GM12878 (cell line): Measurements from ENCODE around the gene MKNK1. TPM values are rescaled to one million over a fixed set of nuclear protein-coding genes. Genes with fewer than 3 reads are reported as not detected.

Source experiments
- ATAC-seq: fragments of 200-7000 bp; cut with Tn5 transposase; 3 replicates; pipeline ENCODE4 v1.9.1; 2020; ENCODE audit warnings: mild to moderate bottlenecking, moderate library complexity
- BruUV-seq: library from RNA; stranded (reverse); fragments of 400-500 nt; replicated peaks from 2 replicates; lab custom pipeline; 2021; lab: Mats Ljungman, UMichigan
- CTCF ChIA-PET: fragments of 300-600 bp; sonication (Branson Sonifier 250); formaldehyde crosslinking; extraction: SDS; loops from one replicate; lab custom pipeline; 2021; ENCODE audit warnings: inconsistent platforms; lab: Yijun Ruan, JAX
- POLR2A ChIA-PET: fragments of 350-600 bp; formaldehyde crosslinking; extraction: SDS; loops from one replicate; lab custom pipeline; 2021; ENCODE audit warnings: inconsistent platforms; lab: Charles Lee
- RAD21 ChIA-PET: fragments of 300-600 bp; sonication (Branson Sonifier 250); formaldehyde crosslinking; loops from one replicate; lab custom pipeline; 2023; ENCODE audit warnings: antibody characterized with exemption; ENCODE audit not compliant: unreplicated experiment; lab: Charles Lee
- SMC1A ChIA-PET: fragments of 300-600 bp; sonication (Branson Sonifier 250); formaldehyde crosslinking; loops from one replicate; lab custom pipeline; 2023; ENCODE audit not compliant: unreplicated experiment, uncharacterized antibody; lab: Charles Lee
- DNase-seq: peaks from one replicate; pipeline ENCODE4 v3.0.0-alpha.2; 2011; ENCODE audit warnings: low read depth, low spot score
- FAIRE-seq: peaks from 3 replicates; lab custom pipeline; 2011; peaks lifted over from hg19 to GRCh38; lab: Jason Lieb, UNC
- H2AFZ ChIP-seq: 2 replicates; pipeline ENCODE4 v1.6.0; 2011; ENCODE audit warnings: low read depth, low read length, control low read depth; ENCODE audit not compliant: control insufficient read depth
- H3K27ac ChIP-seq: 2 replicates; pipeline ENCODE4 v1.5.1; 2011; ENCODE audit warnings: control low read depth; ENCODE audit not compliant: control insufficient read depth, insufficient read depth
- H3K27me3 ChIP-seq, 2 experiments: replicated peaks in 1 of 2; 2 replicates each; pipeline versions ENCODE4 v1.6.0 to v1.6.1; 2011; ENCODE audit warnings: low read length in 1 of 2; ENCODE audit not compliant: control insufficient read depth in 2 of 2, insufficient read depth in 2 of 2
- H3K36me3 ChIP-seq, 2 experiments: 2 replicates each; pipeline ENCODE4 v1.5.1; 2011; ENCODE audit warnings: low read length in 1 of 2; ENCODE audit not compliant: control insufficient read depth in 2 of 2, insufficient read depth in 2 of 2
- H3K4me1 ChIP-seq: 2 replicates; pipeline ENCODE4 v1.6.1; 2011; ENCODE audit warnings: mild to moderate bottlenecking, low read length, moderate library complexity, mixed read lengths; ENCODE audit not compliant: control insufficient read depth, insufficient read depth
- H3K4me2 ChIP-seq: 2 replicates; pipeline ENCODE4 v1.6.0; 2011; ENCODE audit warnings: control low read depth; ENCODE audit not compliant: control insufficient read depth, insufficient read depth
- H3K4me3 ChIP-seq: fragments of 200-600 bp; sonication (generic); 2 replicates; pipeline ENCODE4 v1.5.1; 2016
- H3K79me2 ChIP-seq: 2 replicates; pipeline ENCODE4 v1.6.0; 2011; ENCODE audit warnings: low read length; ENCODE audit not compliant: control insufficient read depth, insufficient read depth
- H3K9ac ChIP-seq: 2 replicates; pipeline ENCODE4 v1.8.0; 2011; ENCODE audit warnings: low read length, control low read depth, mixed read lengths; ENCODE audit not compliant: control insufficient read depth, insufficient read depth
- H3K9me3 ChIP-seq: replicated peaks from 3 replicates; pipeline ENCODE4 v1.5.1; 2011; ENCODE audit warnings: mild to moderate bottlenecking, low read length; ENCODE audit not compliant: control insufficient read depth, insufficient read depth
- H4K20me1 ChIP-seq: 2 replicates; pipeline ENCODE4 v1.6.0; 2011; ENCODE audit not compliant: control insufficient read depth, insufficient read depth
- KDM1A ChIP-seq: fragments of 200-600 bp; sonication (generic); IDR thresholded peaks from 2 replicates; pipeline ENCODE4 v1.6.1; 2016; ENCODE audit warnings: borderline replicate concordance
- NFIC ChIP-seq: IDR thresholded peaks from 2 replicates; pipeline ENCODE4 v1.6.1; 2012; ENCODE audit warnings: low read depth, mild to moderate bottlenecking, inconsistent platforms, low read length, moderate library complexity
- NRF1 ChIP-seq: conservative IDR thresholded peaks from 2 replicates; pipeline ENCODE4 v1.6.1; 2011; ENCODE audit warnings: mild to moderate bottlenecking, low read depth, low read length, improper control_type of control experiment
- RUNX3 ChIP-seq: IDR thresholded peaks from 2 replicates; pipeline ENCODE4 v1.6.1; 2012; ENCODE audit warnings: low read length, inconsistent platforms
- SUPT20H ChIP-seq: IDR thresholded peaks from 2 replicates; pipeline ENCODE4 v1.6.1; 2011; ENCODE audit warnings: low read depth, mild to moderate bottlenecking, low read length, moderate library complexity, borderline replicate concordance; ENCODE audit not compliant: control insufficient read depth
- ZNF217 ChIP-seq: fragments of 450-650 bp; IDR thresholded peaks from 2 replicates; pipeline ENCODE4 v1.6.1; 2017; ENCODE audit warnings: antibody characterized with exemption, mild to moderate bottlenecking
- ZNF274 ChIP-seq: IDR thresholded peaks from one replicate; pipeline ENCODE4 v1.8.0; 2011; ENCODE audit not compliant: insufficient read length, insufficient read depth
- WGBS: methylation state at CpG from one replicate; pipeline ENCODE4 v1.1.6; 2016; ENCODE audit warnings: low lambda C conversion rate; ENCODE audit not compliant: insufficient replicate concordance, insufficient coverage; ENCODE audit errors: missing lambda C conversion rate; 5-methylcytosine and 5-hydroxymethylcytosine counted together
- in situ Hi-C: fragments of 300-500 bp; cut with MboI; formaldehyde crosslinking; loops from 9 replicates; pipeline ENCODE4 v1.14.3; 2018; ENCODE audit warnings: mixed read lengths
- intact Hi-C: fragments of 100-400 bp; cut with micrococcal nuclease; formaldehyde crosslinking; loops from one replicate; pipeline ENCODE4 v1.14.2; 2022; ENCODE audit not compliant: unreplicated experiment
- polyA plus RNA-seq, 11 experiments: library from polyadenylated mRNA; depleted of rRNA in 4 of 11; unstranded in 6 of 11; stranded (reverse) in 5 of 11; fragments of >200 nt; fragmentation: Nextera tagmentation in 4 of 11; fragmentation: Illumina TruSeq in 1 of 11; extraction: Ambion mirVana in 4 of 11; extraction: Trizol in 1 of 11; gene quantifications; 1 replicate in 1 of 11; 2 replicates in 10 of 11; pipeline versions ENCODE4 v1.2.1 to v1.2.3, GENCODE V29; 2011 to 2016; ENCODE audit warnings: inconsistent platforms in 2 of 11, missing spikeins in 2 of 11, low read depth in 1 of 11
- total RNA-seq, 4 experiments: library from RNA; depleted of rRNA in 3 of 4; stranded (reverse); fragments of >200 nt in 3 of 4; fragmentation: Illumina TruSeq in 1 of 4; extraction: Trizol in 1 of 4; gene quantifications; 2 replicates each; pipeline versions ENCODE4 v1.2.1 to v1.2.3, GENCODE V29; 2013 to 2021
- TF ChIP-seq, protein P1 (sequence below): IDR thresholded peaks from 2 replicates; pipeline ENCODE4 v1.6.1; 2011; ENCODE audit warnings: low read depth, low read length, improper control_type of control experiment, borderline replicate concordance
- TF ChIP-seq, protein P2 (sequence below): fragments of 450-650 bp; IDR thresholded peaks from 2 replicates; pipeline ENCODE4 v1.6.1; 2016; ENCODE audit warnings: mild to moderate bottlenecking, moderate library complexity, borderline replicate concordance

MKNK1 gene
- total and polyA plus RNA-seq, 10 of the 15 experiments (the other 5 are each of a cell fraction or from before 2014, with no cell fraction given) = 13.7 to 29.9 (median 26.5) TPM

DNA sequence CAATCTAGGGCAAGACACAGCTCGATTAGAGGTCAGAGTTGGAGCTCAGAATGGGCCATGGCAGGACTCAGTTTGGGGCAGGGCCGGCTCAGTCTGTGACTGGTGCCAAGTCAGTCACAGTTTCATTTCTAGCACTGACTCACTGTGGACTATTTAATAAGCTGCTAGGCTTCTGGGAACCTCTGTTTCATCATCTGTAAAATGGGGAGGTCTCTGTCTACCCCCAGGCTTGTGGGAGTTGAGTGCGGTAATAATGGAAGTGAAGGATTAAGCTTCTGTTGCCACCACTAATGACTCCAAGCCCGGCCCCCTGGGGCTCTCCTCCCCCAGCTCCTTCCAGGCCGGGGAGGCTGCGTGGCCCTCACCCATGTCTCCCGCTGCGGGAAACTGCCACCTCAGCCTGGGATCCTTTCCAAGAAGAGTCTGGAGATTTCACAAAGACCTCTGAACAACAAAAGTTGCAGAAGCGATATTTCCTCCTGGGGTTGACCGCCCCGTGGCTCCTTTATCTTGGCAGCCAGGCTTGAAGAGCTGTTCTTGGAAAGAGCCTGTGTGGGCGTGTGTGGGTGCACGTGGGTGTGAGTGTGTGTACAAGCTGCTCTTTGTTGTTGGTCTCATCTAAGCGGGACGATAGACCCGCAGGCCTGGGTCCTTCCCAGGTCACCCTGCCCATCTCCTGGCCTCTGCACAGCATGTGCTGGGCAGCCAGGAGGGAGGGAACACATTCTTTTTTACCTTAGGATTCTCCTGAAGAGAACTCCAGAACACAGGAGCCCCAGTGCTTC, 81.7 kb downstream of the MKNK1 start:
- BruUV-seq = no TSS peak
- no peaks in the 10 kb centered on the region for H3K36me3 ChIP-seq
- ATAC-seq (peak; percentile 90), DNase-seq (no peak), FAIRE-seq (no peak)
- H3K9me3 ChIP-seq = no peaks in the 10 kb centered on the region
- no peak overlapping the region for H3K4me3 ChIP-seq
- RAD21 ChIA-PET = no interaction called here
- SMC1A ChIA-PET = interaction anchor here (1.1 kb wide), 1 partner anchor 45 kb away, joined by 4 read pairs; no protein-coding TSS in a partner anchor
- WGBS = 6% methylated on average over 16 of the region's 16 CpGs
- peaks cover 12% of the 10 kb centered on the region for H3K4me1 ChIP-seq
- H3K79me2 ChIP-seq = no peaks in the 10 kb centered on the region
- H3K27ac ChIP-seq = no peak overlapping the region
- H4K20me1 ChIP-seq = no peaks in the 10 kb centered on the region
- no peak for TF ChIP-seq NFIC
- no peak for TF ChIP-seq ZNF274
- TF ChIP-seq, protein P1, sequence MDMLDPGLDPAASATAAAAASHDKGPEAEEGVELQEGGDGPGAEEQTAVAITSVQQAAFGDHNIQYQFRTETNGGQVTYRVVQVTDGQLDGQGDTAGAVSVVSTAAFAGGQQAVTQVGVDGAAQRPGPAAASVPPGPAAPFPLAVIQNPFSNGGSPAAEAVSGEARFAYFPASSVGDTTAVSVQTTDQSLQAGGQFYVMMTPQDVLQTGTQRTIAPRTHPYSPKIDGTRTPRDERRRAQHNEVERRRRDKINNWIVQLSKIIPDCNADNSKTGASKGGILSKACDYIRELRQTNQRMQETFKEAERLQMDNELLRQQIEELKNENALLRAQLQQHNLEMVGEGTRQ = no peak
- TF ChIP-seq ZNF217 = no peak
- TF ChIP-seq NRF1 = no peak
- TF ChIP-seq RUNX3 = no peak
- TF ChIP-seq KDM1A = no peak
- TF ChIP-seq, protein P2, sequence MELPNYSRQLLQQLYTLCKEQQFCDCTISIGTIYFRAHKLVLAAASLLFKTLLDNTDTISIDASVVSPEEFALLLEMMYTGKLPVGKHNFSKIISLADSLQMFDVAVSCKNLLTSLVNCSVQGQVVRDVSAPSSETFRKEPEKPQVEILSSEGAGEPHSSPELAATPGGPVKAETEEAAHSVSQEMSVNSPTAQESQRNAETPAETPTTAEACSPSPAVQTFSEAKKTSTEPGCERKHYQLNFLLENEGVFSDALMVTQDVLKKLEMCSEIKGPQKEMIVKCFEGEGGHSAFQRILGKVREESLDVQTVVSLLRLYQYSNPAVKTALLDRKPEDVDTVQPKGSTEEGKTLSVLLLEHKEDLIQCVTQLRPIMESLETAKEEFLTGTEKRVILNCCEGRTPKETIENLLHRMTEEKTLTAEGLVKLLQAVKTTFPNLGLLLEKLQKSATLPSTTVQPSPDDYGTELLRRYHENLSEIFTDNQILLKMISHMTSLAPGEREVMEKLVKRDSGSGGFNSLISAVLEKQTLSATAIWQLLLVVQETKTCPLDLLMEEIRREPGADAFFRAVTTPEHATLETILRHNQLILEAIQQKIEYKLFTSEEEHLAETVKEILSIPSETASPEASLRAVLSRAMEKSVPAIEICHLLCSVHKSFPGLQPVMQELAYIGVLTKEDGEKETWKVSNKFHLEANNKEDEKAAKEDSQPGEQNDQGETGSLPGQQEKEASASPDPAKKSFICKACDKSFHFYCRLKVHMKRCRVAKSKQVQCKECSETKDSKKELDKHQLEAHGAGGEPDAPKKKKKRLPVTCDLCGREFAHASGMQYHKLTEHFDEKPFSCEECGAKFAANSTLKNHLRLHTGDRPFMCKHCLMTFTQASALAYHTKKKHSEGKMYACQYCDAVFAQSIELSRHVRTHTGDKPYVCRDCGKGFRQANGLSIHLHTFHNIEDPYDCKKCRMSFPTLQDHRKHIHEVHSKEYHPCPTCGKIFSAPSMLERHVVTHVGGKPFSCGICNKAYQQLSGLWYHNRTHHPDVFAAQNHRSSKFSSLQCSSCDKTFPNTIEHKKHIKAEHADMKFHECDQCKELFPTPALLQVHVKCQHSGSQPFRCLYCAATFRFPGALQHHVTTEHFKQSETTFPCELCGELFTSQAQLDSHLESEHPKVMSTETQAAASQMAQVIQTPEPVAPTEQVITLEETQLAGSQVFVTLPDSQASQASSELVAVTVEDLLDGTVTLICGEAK = no peak
- no peak for TF ChIP-seq SUPT20H
- in situ Hi-C loops = no loop called here
- intact Hi-C loops = no loop called here
- peaks cover 0 to 2% of the 10 kb centered on the region in 2 experiments; a peak in 1 of 4 replicates for H3K27me3 ChIP-seq
- no peak overlapping the region; the same call in 1 of the 2 replicates for H2AFZ ChIP-seq
- CTCF ChIA-PET = interaction anchor here (0.9 to 1.8 kb wide), 6 partner anchors 11 to 189 kb away, joined by 3 to 9 read pairs (median 4); a partner anchor contains a TSS
- POLR2A ChIA-PET = interaction anchor here (0.7 kb wide), 1 partner anchor 84 kb away, joined by 3 read pairs; no protein-coding TSS in a partner anchor
- no peak overlapping the region for H3K9ac ChIP-seq
- H3K4me2 ChIP-seq = no peak overlapping the region; the same call in 1 of the 2 replicates
